Ectodermal cell (in vitro differentiated cells): ENCODE results near the gene S100A13. TPM values are rescaled to one million over a fixed set of nuclear protein-coding genes. Genes with fewer than 3 reads are reported as not detected.
"Not testable (repeated sequence)": the region's sequence is repeated elsewhere in the genome, so short reads cannot be mapped to it uniquely, and the experiment has no call there.

Experiments
- H3K27ac ChIP-seq: 2 replicates; pipeline ENCODE4 v1.7.0; 2013; ENCODE audit warnings: mild to moderate bottlenecking, low read depth, low read length; ENCODE audit not compliant: insufficient read depth, poor library complexity, severe bottlenecking
- H3K27me3 ChIP-seq: 2 replicates; pipeline ENCODE4 v1.7.0; 2013; ENCODE audit warnings: mild to moderate bottlenecking, low read length; ENCODE audit not compliant: insufficient read depth, control insufficient read depth, poor library complexity, severe bottlenecking
- H3K36me3 ChIP-seq: one replicate; pipeline ENCODE4 v1.7.0; 2013; ENCODE audit warnings: low read length; ENCODE audit not compliant: control insufficient read depth, insufficient read depth
- H3K4me1 ChIP-seq: one replicate; pipeline ENCODE4 v1.7.0; 2013; ENCODE audit warnings: low read length; ENCODE audit not compliant: control insufficient read depth, insufficient read depth
- H3K4me3 ChIP-seq: 2 replicates; pipeline ENCODE4 v1.7.0; 2013; ENCODE audit warnings: low read depth, low read length, control low read depth; ENCODE audit not compliant: insufficient read depth
- H3K9me3 ChIP-seq: 2 replicates; pipeline ENCODE4 v1.7.0; 2013; ENCODE audit warnings: mild to moderate bottlenecking, low read length, moderate library complexity; ENCODE audit not compliant: control insufficient read depth
- WGBS, 2 experiments: methylation state at CpG; one replicate each; pipeline ENCODE4 v1.1.7; 2013; ENCODE audit warnings: missing lambda C conversion rate in 2 of 2; 5-methylcytosine and 5-hydroxymethylcytosine counted together
- polyA plus RNA-seq, 4 experiments: library from polyadenylated mRNA; stranded (reverse); fragments of 50-300 nt; gene quantifications; one replicate each; pipeline ENCODE4 v1.2.3, GENCODE V29; 2013

S100A13 gene
- polyA plus RNA-seq (2013, experiment 1 of 4) = 155 TPM
- 150 TPM for polyA plus RNA-seq (2013, experiment 2 of 4)
- polyA plus RNA-seq (2013, experiment 3 of 4) = 154 TPM
- 175 TPM for polyA plus RNA-seq (2013, experiment 4 of 4)

DNA sequence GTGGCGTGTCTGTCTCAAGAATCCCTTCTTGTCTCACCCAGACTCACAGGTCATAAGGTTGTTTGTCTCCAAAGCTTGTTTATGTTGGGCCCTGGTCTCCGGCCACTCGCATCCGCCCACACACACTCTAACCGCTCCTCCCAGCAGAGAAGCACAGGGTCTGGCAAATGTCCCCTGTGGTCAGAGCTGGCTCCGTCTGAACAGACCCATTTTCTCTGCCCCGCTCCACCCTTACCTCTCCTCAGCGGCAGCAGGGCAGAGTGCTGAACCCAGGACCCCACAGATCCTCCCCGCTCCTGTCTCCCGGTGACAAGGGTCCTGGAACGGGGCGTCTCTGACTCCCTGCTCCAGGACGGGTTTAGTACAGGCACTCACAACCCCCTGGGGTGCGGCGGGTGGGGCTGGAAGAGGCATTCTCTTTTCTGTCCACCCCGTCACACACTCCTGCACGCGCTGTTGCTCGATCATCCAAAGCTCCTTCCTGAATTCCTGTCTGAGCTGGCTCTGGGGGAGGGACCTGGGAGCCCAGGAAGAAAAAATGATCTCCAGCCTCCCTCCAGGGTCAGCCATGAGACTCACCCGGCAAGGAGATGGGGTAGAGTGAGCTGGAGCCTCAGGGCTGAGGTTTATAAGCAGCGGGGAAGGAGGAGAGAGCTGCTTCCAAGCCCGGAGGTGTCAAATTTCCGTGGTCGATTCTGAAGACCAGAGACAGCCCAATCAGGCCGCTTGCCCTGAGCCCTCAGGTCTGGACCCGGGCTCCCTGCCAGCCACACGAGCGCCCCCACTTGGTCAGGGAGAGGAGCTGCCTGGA, at the start of gene S100A13:
S100A13 (minus strand) TSS at position 602 of the 811 bp plus-strand sequence. CDS start 1,033 bp downstream, outside the sequence.
- 5 to 6% methylated on average over 28 of the region's 28 CpGs for WGBS, 2 experiments
- Histone ChIP-seq H3K4me3 (peak within 1 kb of the TSS; percentile 56), H3K4me1 (peaks cover 12% of the 10 kb centered on the region), H3K36me3 (peaks cover 5% of the 10 kb centered on the region), H3K9me3 (no peaks in the 10 kb centered on the region), H3K27me3 (no peaks in the 10 kb centered on the region), H3K27ac (peak within 1 kb of the TSS; percentile 78)

DNA sequence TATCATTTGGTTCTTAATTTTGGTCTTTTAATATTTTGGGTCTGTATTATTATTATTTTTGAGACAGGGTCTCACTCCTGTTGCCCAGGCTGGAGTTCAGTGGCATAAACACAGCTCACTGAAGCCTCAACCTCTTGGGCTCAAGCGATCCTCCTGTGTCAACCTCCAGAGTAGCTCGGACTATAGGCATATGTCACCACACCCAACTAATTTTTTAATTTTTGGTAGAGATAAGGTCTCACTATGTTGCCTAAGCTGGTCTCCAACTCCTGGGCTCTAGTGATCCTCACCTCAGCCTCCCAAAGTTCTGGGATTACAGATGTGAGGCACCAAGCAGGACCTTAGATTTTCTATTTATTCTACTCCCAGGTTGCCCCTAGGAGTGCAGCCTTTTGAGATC, 46.2 kb upstream of the S100A13 start:
- Histone ChIP-seq H3K27me3 (peaks cover 12% of the 10 kb centered on the region), H3K4me1 (peaks cover 9% of the 10 kb centered on the region), H3K27ac (no peak overlapping the region), H3K36me3 (peaks cover 11% of the 10 kb centered on the region), H3K4me3 (no peak overlapping the region), H3K9me3 (no peaks in the 10 kb centered on the region)
- 92 to 93% methylated on average over 1 to 2 of the region's 2 CpGs for WGBS, 2 experiments

DNA sequence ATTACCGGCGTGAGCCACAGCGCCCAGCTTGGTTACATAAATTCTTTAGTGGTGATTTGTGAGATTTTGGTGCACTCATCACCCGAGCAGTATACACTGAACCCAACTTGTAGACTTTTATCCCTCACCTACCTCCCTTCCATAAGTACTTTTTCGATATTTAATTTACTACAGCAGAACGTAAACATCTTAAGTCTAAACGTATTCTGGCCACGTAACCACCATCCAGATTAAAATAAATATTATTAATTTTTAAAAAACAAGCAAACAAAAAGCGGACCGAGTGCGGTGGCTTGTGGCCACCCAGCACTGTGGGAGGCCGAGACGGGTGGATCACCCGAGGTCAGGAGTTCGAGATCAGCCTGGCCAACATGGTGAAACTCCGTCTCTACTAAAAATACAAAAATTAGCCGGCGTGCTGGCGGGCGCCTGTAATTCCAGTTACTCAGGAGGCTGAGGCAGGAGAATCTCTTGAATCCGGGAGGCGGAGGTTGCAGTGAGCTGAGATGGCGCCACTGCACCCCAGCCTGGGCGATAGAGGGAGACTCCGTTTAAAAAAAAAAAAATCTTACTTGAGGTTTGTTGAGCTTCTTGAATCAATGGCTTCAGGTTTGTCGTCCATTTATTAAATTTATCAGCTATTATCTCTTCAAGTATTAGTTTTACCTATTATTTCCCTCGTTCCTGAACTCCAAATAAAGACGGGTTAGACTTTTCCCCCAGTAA, 44.5 kb upstream of the S100A13 start:
- not testable (repeated sequence) for H3K9me3 ChIP-seq, H3K27me3 ChIP-seq, H3K4me1 ChIP-seq
- Histone ChIP-seq H3K27ac (peak overlapping the region; percentile 68), H3K4me3 (peak overlapping the region; percentile 78), H3K36me3 (peaks cover 27% of the 10 kb centered on the region)
- 35 to 36% methylated on average over 26 to 28 of the region's 28 CpGs for WGBS, 2 experiments

DNA sequence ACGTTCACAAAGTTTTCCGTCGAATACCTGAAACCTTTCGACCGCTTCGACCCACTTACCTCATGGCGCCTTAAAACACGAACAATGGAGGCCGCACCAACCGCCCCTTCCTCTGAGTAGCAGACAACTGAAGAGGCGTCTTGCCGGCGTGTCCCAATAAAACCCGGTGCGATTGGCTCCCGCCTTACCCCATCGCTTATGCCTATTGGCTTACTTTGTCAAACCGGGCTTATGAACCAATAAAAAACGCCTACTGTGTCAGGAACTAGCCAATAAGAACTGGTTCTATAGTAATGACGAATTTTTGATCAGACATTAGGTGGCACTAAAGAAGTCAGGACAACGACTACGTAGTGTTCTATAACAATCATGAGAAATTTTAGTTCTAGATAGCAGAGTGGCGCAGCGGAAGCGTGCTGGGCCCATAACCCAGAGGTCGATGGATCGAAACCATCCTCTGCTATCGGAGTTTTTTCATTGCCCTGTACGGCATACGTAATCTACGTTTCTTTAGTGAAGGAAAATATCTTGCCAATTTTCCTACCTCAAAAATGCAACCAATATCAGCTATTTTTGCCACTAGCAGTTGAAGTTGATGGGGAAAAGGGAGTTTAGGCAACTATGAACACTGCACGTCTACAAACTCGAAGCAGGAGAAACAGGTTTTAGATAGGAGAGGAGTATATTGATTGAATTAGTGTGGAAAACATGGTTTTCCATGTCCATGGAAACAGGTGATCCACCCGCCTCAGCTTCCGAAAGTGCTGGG, 43.7 kb upstream of the S100A13 start, which contains the start of gene ILF2:
ILF2 (minus strand) TSS at position 135 of the 769 bp plus-strand sequence; CDS start at position 64, 71 bp downstream.
- H3K4me3 ChIP-seq = peak within 1 kb of the TSS; percentile 94
- 1% methylated on average over 32 to 35 of the region's 35 CpGs for WGBS, 2 experiments
- H3K4me1 ChIP-seq = peaks cover 9% of the 10 kb centered on the region
- peaks cover 30% of the 10 kb centered on the region for H3K36me3 ChIP-seq
- no peaks in the 10 kb centered on the region for H3K9me3 ChIP-seq
- no peaks in the 10 kb centered on the region for H3K27me3 ChIP-seq
- peak within 1 kb of the TSS; percentile 80 for H3K27ac ChIP-seq

DNA sequence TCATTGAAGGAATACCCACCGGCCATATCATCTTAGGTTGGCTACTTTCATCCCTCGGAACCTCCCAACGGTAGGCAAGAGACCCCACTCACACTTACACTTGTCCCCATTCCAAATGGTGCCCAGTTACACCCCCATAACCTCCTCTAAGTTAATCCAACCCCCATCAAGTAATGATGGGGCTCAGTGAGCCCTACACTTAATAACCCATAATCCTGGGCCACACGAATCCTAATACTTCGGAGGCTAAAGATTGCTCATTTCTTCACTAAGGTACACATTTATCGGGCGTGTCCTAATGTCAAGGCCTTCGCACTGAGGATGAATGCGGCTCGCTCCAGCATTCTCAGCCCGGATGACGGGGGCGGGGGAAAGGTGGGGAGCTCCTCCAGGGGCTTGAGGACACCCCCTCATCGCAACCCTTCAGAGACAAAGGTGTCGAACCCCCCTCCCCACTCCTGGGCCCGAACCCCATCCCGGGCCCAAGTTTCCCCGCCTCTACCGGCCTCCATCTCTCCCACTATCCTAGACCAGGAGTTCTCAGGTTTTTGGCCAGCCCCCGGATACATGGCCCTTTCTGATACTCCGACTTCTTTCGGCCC, 43.1 kb upstream of the S100A13 start:
- Histone ChIP-seq H3K4me1 (peaks cover 9% of the 10 kb centered on the region), H3K27me3 (no peaks in the 10 kb centered on the region), H3K4me3 (peak overlapping the region; percentile 94), H3K27ac (peak overlapping the region; percentile 80), H3K36me3 (peaks cover 37% of the 10 kb centered on the region), H3K9me3 (no peaks in the 10 kb centered on the region)
- 1 to 2% methylated on average over 22 of the region's 22 CpGs for WGBS, 2 experiments

DNA sequence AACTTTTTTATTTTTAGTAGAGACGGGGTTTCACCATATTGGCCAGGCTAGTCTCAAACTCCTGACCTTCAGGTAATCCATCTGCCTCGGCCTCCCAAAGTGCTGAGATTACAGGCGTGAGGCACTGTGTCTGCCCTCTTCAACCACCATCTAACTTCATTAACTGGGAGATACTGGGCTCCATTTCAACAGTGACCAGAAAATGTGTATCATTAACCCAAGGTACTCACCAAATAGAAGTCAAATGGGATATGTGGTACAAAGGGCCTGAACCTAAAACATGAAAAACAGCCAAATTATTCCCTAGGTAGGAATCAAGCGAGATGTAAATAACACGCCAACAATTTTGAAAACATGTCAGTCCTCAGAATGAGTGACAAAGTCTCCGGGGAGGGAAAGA, 42.3 kb upstream of the S100A13 start:
- Histone ChIP-seq H3K4me3 (peak overlapping the region; percentile 94), H3K27ac (no peak overlapping the region), H3K4me1 (peaks cover 9% of the 10 kb centered on the region), H3K9me3 (no peaks in the 10 kb centered on the region), H3K27me3 (no peaks in the 10 kb centered on the region), H3K36me3 (peaks cover 44% of the 10 kb centered on the region)
- 93% methylated on average over 6 of the region's 6 CpGs for WGBS, 2 experiments

DNA sequence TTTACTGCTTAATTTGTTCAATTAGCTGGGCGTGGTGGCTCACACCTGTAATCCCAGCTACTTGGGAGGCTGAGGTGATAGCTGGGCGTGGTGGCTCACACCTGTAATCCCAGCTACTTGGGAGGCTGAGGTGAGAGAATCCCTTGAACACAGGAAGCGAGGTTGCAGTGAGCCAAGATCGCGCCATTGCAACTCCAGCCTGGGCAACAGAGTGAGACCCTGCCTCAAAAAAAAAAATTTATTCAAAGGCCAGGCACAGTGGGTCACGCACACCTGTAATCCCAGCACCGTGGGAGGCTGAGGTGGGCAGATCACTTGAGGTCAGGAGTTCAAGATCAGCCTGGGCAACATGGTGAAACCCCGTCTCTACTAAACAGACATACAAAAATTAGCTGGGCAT, 41.4 kb upstream of the S100A13 start:
- not testable (repeated sequence) for H3K27ac ChIP-seq, H3K9me3 ChIP-seq, H3K4me1 ChIP-seq, H3K4me3 ChIP-seq, H3K27me3 ChIP-seq
- peaks cover 50% of the 10 kb centered on the region for H3K36me3 ChIP-seq
- 91 to 96% methylated on average over 8 of the region's 8 CpGs for WGBS, 2 experiments

DNA sequence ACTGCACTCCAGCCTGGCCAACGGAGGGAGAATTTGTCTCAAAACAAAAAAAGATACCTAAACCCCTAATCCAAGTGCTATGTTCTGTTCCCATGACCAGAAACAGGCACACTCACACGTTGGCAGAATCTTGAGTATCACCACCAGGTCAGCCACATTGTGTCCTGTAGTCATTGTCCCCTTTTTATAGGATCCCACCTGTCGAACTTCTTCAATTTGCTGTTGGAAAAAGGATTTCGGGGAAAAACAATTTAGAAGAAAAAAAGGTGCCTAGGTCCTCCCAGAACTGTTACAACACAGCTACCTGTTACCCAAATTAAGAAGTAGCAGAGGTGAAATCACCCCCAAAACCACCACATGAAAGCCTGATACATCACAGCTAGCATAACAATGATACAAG, 40.1 kb upstream of the S100A13 start:
- H3K36me3 ChIP-seq = peaks cover 59% of the 10 kb centered on the region
- WGBS, 2 experiments = 93 to 94% methylated on average over 4 of the region's 4 CpGs

DNA sequence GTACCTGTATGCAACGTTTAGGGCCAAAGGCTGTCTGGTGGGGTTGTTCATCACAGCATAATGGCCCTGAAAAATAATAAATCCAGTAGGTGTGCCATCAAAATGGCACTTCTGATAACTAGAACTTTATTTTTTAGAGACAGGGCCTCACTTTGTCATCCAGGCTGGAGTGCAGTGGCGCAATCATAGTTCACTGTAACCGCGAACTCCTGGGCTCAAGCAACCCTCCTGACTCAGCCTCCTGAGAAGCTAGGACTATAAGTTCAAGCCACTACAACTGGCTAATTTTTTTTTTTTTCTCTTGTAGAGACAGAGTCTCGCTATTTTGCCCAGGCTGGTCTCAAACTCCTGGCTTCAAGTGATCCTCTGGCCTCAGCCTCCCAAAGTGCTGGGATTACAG, 35.9 kb upstream of the S100A13 start:
- Histone ChIP-seq H3K27ac (no peak overlapping the region), H3K4me1 (no peaks in the 10 kb centered on the region), H3K9me3 (no peaks in the 10 kb centered on the region), H3K27me3 (no peaks in the 10 kb centered on the region), H3K36me3 (peaks cover 54% of the 10 kb centered on the region), H3K4me3 (no peak overlapping the region)
- WGBS, 2 experiments = 92 to 96% methylated on average over 5 of the region's 5 CpGs

More for the DNA sequence above, 40.1 kb upstream of the S100A13 start:
- Histone ChIP-seq H3K27me3 (no peaks in the 10 kb centered on the region), H3K4me1 (peaks cover 9% of the 10 kb centered on the region), H3K9me3 (no peaks in the 10 kb centered on the region), H3K4me3 (no peak overlapping the region), H3K27ac (no peak overlapping the region)
